HG02571 (cell line): Measurements from ENCODE around the gene SAMD11.

Experiments used
- ATAC-seq: cut with Tn5 transposase; IDR thresholded peaks from one replicate; pipeline ENCODE4 v1.9.1; 2021; ENCODE audit warnings: mild to moderate bottlenecking, moderate library complexity; ENCODE audit not compliant: unreplicated experiment

SAMD11 gene

GRCh38 chr1:960363-961131, 36.8 kb downstream of the SAMD11 start, which contains the start of gene KLHL17:
TSS of gene KLHL17 (plus strand) at chr1:960584. CDS start at chr1:960694, 110 bp downstream.
- no peak for ATAC-seq

DNA sequence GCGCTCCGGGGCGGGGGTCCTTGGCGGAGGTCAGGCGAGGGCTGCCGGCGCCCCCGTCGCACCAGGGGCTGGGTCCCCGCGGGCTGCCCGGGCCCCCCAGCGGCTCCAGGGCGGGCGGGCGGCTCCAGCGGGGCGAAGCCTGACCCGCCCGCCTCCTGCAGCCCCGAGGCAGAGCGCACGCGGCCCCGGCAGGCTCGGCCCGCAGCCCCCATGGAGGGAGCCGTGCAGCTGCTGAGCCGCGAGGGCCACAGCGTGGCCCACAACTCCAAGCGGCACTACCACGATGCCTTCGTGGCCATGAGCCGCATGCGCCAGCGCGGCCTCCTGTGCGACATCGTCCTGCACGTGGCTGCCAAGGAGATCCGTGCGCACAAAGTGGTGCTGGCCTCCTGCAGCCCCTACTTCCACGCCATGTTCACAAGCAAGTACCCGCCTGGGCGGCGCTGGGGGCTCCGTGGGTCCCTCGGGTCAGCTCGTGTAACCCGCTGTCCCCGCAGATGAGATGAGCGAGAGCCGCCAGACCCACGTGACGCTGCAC, 37.5 kb downstream of the SAMD11 start:
- no peak for ATAC-seq

DNA sequence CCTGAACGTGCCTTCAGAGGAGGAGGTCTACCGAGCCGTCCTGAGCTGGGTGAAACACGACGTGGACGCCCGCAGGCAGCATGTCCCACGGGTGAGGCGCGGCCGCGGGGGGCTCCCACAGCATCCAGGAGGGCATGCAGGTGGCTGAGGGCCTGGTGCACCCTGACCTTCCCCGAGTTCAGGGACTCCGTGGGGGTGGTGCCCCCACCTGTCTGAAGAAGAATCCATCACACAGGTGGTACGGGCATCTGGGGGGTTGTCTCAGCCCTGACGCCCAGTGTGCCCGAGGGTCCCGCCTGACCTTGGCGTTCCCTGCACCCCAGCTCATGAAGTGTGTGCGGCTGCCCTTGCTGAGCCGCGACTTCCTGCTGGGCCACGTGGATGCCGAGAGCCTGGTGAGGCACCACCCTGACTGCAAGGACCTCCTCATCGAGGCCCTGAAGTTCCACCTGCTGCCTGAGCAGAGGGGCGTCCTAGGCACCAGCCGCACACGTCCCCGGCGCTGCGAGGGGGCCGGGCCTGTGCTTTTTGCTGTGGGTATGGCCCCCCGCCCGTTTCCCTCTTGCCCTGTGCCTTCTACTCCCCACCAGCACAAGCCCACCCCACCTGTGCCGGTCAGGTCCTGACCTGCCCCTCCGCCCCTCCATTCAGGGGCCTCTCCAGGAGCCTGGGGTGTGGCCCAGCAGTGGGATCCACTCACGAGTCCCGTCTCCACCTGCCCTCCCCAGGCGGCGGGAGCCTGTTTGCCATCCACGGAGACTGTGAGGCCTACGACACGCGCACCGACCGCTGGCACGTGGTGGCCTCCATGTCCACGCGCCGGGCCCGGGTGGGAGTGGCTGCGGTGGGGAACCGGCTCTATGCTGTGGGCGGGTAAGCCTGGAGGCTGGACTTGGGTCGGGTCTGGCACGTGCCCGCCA, 38.9 kb downstream of the SAMD11 start:
- no peak for ATAC-seq

DNA sequence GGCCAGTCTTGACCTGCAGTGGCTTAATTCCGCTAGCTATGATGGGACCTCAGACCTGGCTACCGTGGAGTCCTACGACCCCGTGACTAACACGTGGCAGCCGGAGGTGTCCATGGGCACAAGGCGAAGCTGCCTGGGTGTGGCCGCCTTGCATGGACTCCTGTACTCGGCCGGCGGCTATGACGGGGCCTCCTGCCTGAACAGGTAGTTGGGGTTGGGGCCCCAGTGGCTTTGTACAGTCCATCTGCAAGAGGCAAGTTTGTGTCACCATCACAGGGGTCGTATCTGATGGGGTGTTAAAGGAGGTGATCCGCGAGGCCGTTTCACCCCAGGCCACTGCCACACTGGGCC, 39.6 kb downstream of the SAMD11 start:
- ATAC-seq = no peak

DNA sequence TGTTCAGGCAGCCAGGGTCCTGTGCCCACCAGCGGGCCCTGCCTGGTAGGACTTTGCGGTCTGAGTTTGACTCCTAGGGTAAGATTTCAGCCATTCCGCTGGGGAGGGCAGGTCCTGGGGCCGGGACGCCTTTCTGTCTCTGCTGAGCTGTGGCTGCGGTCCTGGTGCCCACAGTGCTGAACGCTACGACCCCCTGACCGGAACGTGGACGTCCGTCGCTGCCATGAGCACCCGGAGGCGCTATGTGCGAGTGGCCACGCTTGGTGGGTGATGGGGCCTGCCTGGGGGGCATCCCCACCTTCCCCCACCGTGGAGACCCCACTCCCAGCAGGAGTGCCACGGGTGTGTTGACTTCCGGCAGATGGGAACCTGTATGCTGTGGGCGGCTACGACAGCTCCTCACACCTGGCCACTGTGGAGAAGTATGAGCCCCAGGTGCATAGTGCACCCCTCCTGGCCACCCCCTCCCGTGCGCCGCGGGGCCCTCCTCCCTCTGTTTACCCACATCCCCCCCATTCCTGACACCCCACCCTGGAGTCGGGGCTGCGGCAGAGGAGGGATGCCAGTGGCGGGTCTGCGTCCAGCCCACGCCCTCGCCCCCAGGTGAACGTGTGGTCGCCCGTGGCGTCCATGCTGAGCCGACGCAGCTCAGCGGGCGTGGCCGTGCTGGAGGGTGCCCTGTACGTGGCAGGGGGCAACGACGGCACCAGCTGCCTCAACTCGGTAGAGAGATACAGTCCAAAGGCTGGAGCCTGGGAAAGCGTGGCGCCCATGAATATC, 40.2 kb downstream of the SAMD11 start:
- no peak for ATAC-seq

GRCh38 chr1:964691-965525, 41.2 kb downstream of the SAMD11 start:
- no peak for ATAC-seq

DNA sequence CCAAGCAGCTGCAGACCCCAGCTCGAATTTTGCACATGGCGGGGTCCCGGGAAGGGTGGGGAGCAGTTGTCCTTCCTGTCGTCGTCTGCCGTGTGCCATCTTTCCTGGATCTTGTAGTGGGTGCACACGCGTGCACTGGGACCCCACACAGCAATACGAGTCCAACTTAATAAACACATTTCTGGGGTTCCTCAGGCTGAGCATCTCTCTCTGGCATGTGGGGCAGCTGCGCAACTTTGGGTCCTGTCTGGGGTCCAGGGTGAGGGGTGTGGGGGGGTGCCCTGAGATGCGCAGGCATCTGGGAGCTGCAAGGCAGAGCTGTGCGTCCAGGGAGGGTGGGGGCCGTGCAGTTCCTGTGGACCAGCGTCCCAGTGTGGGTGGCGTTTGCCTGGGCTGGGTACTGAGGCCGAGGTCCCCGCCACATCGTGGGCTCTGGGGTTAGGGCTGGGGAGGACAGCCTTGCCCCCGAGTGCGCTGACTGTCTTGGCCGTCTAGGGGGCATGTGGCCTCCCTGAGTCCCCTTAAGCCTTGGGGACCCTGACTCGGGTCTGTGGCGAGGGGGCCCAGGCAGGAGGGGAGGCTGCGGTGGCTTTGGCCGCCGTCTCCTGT, 41.9 kb downstream of the SAMD11 start:
- no peak for ATAC-seq

DNA sequence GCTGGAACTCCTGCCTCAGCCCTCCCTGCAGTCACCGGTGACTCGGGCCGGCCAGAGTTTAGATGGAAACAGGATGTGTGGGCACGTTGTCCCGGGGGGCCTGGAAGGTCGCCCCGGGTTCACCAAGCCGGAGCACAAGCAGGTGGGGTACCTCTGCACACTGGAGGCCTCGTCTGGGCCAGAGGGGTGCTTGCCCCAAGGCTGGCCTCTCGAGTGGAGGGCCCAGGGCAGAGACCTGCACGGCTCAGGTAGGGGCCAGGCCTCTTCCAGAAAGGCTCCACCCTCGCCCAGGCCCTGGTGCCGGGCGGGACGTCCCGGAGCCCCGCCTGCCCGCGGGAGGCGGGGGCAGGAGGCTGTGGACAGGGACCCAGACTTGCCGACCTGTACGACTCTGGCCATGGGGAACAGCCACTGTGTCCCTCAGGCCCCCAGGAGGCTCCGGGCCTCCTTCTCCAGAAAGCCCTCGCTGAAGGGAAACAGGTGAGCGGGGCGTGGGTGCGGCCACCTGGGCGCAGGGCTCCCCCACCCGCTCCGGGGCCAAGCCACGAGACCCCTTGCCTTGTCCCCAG, 42.5 kb downstream of the SAMD11 start, which contains the start of gene PLEKHN1:
TSS of gene PLEKHN1 (plus strand) at position 348 of the 569 bp plus-strand sequence. CDS start at position 398, 50 bp downstream.
- no peak for ATAC-seq

DNA sequence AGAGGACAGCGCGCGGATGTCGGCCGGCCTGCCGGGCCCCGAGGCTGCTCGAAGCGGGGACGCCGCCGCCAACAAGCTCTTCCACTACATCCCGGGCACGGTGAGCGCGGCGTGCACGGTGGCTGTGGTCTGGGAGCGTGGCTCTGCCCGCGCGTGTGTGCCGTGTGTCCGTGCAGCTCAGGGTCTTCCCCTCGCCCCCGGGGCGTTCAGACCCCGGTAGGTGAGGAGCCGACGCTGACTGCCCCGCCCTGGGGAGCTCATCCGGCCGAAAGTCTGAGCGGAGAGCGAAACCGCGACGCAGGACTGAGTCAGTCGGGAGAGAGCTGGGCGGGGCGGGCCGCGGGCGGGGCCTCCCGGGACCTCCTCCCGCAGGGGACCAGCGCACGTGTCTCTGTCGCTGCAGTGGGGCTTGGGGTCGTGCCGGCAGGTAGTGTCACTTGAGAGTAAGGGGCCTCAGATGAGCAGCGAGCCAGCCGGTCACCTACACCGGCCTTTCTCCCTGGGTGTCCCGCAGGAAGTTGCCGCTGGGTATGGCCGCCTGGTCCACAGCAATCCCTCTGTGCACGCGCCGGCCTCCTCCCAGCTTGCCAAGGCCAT, 43.1 kb downstream of the SAMD11 start:
- ATAC-seq = no peak

- no peak for ATAC-seq
These were observed 44.0 kb downstream of the SAMD11 start for GRCh38 chr1:967466-968343.

DNA sequence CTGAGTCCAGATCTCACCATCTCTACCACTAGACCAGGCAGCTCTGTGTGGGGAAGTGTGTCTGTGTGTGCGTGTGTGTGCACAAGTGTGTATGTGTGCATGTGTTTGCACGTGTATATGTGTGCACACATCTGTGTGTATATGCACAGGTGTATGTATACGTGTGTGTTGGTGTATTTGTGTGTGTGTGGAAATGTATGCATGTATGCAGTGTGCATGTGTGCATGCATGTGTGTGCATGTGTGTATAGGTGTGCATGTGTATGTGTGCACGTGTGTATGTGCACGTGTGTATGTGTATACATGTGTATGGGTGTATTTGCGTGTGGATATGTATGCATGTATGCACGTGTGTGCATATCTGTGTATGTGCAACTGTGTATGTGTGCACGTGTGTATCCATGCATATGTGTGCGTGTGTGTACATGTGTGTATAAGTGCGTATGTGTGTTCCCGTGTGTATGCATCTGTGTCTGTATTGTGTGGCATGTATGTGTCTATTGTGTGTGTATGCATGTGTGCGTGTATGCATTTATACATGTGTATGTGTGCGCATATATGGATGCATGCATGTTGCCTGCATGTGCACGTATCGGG, 45.6 kb downstream of the SAMD11 start:
- ATAC-seq = no peak

DNA sequence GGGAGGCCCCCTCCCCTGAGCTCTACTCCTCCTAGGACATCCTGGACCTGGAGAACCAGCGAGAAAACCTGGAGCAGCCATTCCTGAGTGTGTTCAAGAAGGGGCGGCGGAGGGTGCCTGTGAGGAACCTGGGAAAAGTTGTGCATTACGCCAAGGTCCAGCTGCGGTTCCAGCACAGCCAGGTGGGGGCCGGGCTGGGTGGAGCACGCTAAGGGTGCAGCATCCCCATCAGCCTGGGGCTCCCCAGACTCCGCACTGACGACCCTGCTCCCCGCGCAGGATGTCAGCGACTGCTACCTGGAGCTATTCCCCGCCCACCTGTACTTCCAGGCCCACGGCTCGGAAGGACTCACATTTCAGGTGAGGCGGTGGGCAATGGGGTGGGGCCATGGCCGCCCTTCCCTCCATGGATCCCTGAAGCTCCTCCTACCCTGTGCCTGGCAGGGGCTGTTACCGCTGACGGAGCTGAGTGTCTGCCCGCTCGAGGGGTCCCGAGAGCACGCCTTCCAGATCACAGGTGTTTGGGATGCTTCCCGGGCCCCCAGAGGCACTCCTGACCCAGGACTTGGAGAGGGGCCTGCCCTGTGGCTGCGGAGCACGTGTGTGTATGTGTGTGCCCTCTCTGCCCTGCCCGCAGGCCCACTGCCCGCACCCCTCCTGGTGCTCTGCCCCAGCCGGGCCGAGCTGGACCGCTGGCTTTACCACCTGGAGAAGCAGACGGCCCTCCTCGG, 46.7 kb downstream of the SAMD11 start:
- ATAC-seq = no peak

GRCh38 chr1:970973-971730, 47.4 kb downstream of the SAMD11 start:
- ATAC-seq = no peak

DNA sequence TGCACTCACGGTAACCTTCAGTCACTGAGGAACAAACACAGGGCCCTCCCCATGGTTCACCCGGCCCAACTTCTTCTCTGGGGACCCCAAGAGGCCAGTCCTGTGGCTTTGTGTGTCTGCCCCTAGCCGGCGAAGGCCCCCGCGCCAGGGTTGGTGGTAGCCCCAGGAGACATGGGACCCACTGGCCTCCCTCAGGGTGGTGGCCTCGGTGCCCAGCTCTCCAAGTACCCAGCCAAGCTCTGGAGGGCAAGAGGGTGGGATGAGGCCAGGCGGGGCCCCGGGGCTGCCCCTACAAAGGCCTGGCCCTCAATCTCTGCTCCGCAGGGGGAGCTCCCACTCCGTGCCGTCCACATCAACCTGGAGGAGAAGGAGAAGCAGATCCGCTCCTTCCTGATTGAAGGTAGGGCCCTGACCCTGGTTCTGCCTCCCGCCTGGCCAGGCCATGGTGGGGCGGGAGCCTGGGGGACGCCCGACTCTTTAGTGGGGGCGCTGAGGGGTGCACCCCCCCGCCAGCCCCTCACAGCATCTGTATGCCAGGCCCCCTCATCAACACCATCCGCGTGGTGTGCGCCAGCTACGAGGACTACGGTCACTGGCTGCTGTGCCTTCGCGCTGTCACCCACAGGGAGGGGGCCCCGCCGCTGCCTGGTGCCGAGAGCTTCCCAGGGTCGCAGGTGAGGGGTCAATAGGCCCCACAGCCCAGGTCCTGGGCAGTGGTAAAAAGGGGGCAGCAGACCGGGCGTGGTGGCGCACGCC, 48.2 kb downstream of the SAMD11 start:
- no peak for ATAC-seq

DNA sequence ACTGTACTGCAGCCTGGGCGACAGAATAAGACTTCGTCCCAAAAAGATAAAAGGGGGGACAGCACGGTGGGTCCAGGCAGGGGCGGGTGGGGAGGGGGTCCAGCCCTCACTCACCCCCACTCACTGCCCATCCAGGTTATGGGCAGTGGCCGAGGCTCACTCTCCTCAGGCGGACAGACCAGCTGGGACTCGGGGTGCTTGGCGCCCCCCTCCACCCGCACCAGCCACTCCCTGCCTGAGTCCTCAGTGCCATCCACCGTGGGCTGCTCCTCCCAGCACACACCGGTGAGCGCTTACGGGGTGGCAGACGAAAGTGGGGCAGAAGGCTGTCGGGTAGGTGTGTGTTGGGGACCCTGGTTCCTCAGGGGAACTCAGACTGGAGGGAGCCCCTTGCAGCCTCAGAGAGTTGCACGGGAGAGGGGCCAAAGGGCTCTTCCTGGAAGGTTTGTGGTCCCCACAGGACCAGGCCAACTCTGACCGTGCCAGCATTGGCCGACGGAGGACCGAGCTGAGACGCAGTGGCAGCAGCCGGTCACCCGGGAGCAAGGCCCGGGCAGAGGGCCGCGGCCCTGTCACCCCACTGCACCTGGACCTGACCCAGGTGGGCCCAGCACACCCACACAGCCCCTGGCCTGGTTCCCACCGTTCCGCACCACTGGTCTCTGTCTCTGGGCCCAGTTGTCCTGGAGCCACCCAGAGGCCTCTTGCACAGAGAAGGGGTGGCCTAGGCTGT, 49.2 kb downstream of the SAMD11 start:
- ATAC-seq = no peak
